ENCODE data around the gene LRRC26. TPM values are rescaled to one million over a fixed set of nuclear protein-coding genes. Genes with fewer than 3 reads are reported as not detected.

The LRRC26 gene
- total and polyA plus RNA-seq, 2 of the 13 experiments (the other 11 are each of a cell fraction or from before 2014, with no cell fraction given), result not detected

DNA sequence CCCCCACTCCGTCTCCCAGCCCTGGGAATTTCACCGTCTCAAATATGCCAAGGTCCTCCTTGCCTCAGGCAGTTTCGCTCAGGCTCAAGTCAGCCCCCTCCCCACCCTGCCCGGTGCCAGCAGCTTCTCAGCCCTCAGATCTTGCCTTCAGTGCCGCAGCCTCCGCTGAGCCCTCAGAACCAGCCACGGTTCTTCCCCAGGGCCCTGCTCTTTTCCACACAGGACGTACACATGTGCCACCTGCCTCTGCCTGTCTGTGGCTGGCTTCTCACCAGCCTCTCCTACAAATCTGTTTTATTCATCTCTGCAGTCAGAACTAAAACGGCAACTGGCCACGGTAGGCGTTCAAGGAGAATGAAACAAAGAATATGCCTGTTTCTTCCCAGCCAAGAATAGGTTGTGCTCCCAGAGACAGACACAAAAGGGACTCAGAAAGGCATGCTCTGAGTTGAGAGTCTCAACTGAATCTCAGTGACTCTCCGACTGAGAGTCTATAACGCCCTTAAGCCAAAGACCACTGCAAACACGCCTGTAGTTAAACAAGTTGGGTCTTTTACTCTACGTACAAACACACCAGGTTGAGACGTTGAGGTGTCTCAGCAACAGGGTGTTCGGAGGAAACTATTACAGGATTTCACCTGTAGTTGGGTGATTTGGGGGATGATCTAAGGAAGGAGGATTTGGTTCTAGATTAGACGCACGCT lies 41.5 kb downstream of the LRRC26 start:
- ChIA-PET CTCF (ENCODE audit: low intra/inter-chr PET ratio, low total read pairs) (no interaction called here), POLR2A (interaction anchor here (0.6 to 2.2 kb wide), 15 partner anchors 12 to 148 kb away, joined by 3 to 16 read pairs (median 5); partner anchors contain the start of genes ENTPD2, MAN1B1, RNF224 and SSNA1)
- Histone ChIP-seq H3K79me2 (ENCODE audit: insufficient read depth, low read length) (peaks cover 19% of the 10 kb centered on the region), H3K4me3 (replicated peaks in 1 of 3; ENCODE audit: insufficient read depth in 1 of 3, low read depth in 2 of 3, low read length in 3 of 3) (peak overlapping the region; percentile 75 to 90 (median 85)), H3K27me3 (ENCODE audit: control insufficient read depth in 1 of 2, insufficient read depth in 2 of 2, low read length in 2 of 2) (no peaks in the 10 kb centered on the region), H4K20me1 (ENCODE audit: insufficient read depth, low read length) (peaks cover 5% of the 10 kb centered on the region; the same call in 1 of the 2 replicates), H3K4me1 (ENCODE audit: insufficient read depth, low read length) (peaks cover 24% of the 10 kb centered on the region), H3K27ac (ENCODE audit: extremely low read length, insufficient read depth, low read length) (peak overlapping the region; percentile 82), H3K9ac (ENCODE audit: insufficient read depth, low read depth, low read length) (peak overlapping the region; percentile 80), H3K9me3 (ENCODE audit: low read length) (no peaks in the 10 kb centered on the region), H2AFZ (ENCODE audit: low read length) (no peak overlapping the region), H3K36me3 (replicated peaks in 1 of 2; ENCODE audit: control insufficient read depth in 1 of 2, insufficient read depth in 2 of 2, low read length in 2 of 2) (no peaks in the 10 kb centered on the region), H3K4me2 (ENCODE audit: low read depth, low read length) (peak overlapping the region; percentile 98)
- ATAC-seq, result peak; percentile 3; the same call in 1 of the 3 replicates
- DNase-seq (ENCODE audit: low spot score), result no peak
- in situ Hi-C loops (cut with HindIII; ENCODE audit: extremely low pct_ligation_motif_present, low pct_unique_long_range_greater_than_20kb), result no loop called here
- intact Hi-C loops (cut with micrococcal nuclease; ENCODE audit: unreplicated experiment), result no loop called here
- 1% methylated on average over 19 of the region's 19 CpGs for WGBS (ENCODE audit: low lambda C conversion rate)
- FAIRE-seq, result no peak
- BruUV-seq (replicated peaks), result TSS peak; percentile 62
- TF ChIP-seq ARNTL (CRISPR knock-in tag; IDR thresholded peaks at IDR 0.05) (0 out of 2 replicates have a peak, but pooled peaks have one; percentile 21), RBM39 (IDR thresholded peaks at IDR 0.05; ENCODE audit: low read depth, low read length, poor library complexity, severe bottlenecking) (no peak), KAT7 (CRISPR knock-in tag; IDR thresholded peaks at IDR 0.05; ENCODE audit: borderline replicate concordance) (0 out of 2 replicates have a peak, but pooled peaks have one; percentile 4), HNRNPLL (IDR thresholded peaks at IDR 0.05; ENCODE audit: low read depth, low read length, poor library complexity, severe bottlenecking) (no peak), ZNF629 (CRISPR knock-in tag; conservative IDR thresholded peaks at IDR 0.05) (no peak), ZNF775 (CRISPR knock-in tag; IDR thresholded peaks at IDR 0.05; ENCODE audit: borderline replicate concordance) (0 out of 2 replicates have a peak, but pooled peaks have one; percentile 62), BRD4 (CRISPR knock-in tag; IDR thresholded peaks at IDR 0.05) (no peak), ZNF343 (CRISPR knock-in tag; IDR thresholded peaks at IDR 0.05) (0 out of 2 replicates have a peak, but pooled peaks have one; percentile 14), ZBTB20 (CRISPR knock-in tag; IDR thresholded peaks at IDR 0.05; ENCODE audit: borderline replicate concordance, low read depth) (no peak), ZNF678 (CRISPR knock-in tag; IDR thresholded peaks at IDR 0.05) (0 out of 2 replicates have a peak, but pooled peaks have one; percentile 50), ZNF570 (CRISPR knock-in tag; IDR thresholded peaks at IDR 0.05; ENCODE audit: borderline replicate concordance) (0 out of 2 replicates have a peak, but pooled peaks have one; percentile 19), ZNF468 (CRISPR knock-in tag; IDR thresholded peaks at IDR 0.05) (no peak)
- TF ChIP-seq, protein P1, sequence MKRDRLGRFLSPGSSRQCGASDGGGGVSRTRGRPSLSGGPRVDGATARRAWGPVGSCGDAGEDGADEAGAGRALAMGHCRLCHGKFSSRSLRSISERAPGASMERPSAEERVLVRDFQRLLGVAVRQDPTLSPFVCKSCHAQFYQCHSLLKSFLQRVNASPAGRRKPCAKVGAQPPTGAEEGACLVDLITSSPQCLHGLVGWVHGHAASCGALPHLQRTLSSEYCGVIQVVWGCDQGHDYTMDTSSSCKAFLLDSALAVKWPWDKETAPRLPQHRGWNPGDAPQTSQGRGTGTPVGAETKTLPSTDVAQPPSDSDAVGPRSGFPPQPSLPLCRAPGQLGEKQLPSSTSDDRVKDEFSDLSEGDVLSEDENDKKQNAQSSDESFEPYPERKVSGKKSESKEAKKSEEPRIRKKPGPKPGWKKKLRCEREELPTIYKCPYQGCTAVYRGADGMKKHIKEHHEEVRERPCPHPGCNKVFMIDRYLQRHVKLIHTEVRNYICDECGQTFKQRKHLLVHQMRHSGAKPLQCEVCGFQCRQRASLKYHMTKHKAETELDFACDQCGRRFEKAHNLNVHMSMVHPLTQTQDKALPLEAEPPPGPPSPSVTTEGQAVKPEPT (CRISPR knock-in tag; IDR thresholded peaks at IDR 0.05; ENCODE audit: low read depth), result 0 out of 2 replicates have a peak, but pooled peaks have one; percentile 71
- TF ChIP-seq, protein P2, sequence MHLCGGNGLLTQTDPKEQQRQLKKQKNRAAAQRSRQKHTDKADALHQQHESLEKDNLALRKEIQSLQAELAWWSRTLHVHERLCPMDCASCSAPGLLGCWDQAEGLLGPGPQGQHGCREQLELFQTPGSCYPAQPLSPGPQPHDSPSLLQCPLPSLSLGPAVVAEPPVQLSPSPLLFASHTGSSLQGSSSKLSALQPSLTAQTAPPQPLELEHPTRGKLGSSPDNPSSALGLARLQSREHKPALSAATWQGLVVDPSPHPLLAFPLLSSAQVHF (CRISPR knock-in tag; IDR thresholded peaks at IDR 0.05), result 0 out of 2 replicates have a peak, but pooled peaks have one; percentile 4
- TF ChIP-seq, protein P3, sequence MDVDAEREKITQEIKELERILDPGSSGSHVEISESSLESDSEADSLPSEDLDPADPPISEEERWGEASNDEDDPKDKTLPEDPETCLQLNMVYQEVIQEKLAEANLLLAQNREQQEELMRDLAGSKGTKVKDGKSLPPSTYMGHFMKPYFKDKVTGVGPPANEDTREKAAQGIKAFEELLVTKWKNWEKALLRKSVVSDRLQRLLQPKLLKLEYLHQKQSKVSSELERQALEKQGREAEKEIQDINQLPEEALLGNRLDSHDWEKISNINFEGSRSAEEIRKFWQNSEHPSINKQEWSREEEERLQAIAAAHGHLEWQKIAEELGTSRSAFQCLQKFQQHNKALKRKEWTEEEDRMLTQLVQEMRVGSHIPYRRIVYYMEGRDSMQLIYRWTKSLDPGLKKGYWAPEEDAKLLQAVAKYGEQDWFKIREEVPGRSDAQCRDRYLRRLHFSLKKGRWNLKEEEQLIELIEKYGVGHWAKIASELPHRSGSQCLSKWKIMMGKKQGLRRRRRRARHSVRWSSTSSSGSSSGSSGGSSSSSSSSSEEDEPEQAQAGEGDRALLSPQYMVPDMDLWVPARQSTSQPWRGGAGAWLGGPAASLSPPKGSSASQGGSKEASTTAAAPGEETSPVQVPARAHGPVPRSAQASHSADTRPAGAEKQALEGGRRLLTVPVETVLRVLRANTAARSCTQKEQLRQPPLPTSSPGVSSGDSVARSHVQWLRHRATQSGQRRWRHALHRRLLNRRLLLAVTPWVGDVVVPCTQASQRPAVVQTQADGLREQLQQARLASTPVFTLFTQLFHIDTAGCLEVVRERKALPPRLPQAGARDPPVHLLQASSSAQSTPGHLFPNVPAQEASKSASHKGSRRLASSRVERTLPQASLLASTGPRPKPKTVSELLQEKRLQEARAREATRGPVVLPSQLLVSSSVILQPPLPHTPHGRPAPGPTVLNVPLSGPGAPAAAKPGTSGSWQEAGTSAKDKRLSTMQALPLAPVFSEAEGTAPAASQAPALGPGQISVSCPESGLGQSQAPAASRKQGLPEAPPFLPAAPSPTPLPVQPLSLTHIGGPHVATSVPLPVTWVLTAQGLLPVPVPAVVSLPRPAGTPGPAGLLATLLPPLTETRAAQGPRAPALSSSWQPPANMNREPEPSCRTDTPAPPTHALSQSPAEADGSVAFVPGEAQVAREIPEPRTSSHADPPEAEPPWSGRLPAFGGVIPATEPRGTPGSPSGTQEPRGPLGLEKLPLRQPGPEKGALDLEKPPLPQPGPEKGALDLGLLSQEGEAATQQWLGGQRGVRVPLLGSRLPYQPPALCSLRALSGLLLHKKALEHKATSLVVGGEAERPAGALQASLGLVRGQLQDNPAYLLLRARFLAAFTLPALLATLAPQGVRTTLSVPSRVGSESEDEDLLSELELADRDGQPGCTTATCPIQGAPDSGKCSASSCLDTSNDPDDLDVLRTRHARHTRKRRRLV (CRISPR knock-in tag; IDR thresholded peaks at IDR 0.05), result 0 out of 2 replicates have a peak, but pooled peaks have one; percentile 55

All from HepG2 (cell line).